ENCODE data around the gene YIPF4.
"Not testable (repeated sequence)": the region's sequence is repeated elsewhere in the genome, so short reads cannot be mapped to it uniquely, and the experiment has no call there.

The YIPF4 gene

DNA sequence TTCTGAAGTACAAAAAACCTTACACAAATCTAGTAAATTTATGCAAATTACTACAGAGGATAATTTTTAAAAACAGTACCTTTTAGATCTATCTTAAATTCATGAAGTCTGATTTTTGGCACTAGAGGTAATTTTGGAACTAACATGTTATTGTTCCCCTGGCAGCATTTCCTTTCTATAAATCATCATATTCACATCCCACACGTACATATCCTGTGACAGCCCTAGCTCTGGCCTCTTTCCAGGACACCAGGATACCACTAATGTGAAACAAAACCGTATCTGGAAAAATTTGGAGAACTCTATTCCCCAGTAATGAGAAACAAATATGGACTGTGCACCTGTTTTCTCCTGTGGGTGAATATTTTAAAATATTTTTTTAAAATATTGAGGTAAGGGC is 65.1 kb downstream of the YIPF4 start:
- DNase-seq (ENCODE audit: low read depth), result no peak
- H3K4me3 ChIP-seq (ENCODE audit: low read depth, low read length), result no peak overlapping the region
- TF ChIP-seq, protein P1, sequence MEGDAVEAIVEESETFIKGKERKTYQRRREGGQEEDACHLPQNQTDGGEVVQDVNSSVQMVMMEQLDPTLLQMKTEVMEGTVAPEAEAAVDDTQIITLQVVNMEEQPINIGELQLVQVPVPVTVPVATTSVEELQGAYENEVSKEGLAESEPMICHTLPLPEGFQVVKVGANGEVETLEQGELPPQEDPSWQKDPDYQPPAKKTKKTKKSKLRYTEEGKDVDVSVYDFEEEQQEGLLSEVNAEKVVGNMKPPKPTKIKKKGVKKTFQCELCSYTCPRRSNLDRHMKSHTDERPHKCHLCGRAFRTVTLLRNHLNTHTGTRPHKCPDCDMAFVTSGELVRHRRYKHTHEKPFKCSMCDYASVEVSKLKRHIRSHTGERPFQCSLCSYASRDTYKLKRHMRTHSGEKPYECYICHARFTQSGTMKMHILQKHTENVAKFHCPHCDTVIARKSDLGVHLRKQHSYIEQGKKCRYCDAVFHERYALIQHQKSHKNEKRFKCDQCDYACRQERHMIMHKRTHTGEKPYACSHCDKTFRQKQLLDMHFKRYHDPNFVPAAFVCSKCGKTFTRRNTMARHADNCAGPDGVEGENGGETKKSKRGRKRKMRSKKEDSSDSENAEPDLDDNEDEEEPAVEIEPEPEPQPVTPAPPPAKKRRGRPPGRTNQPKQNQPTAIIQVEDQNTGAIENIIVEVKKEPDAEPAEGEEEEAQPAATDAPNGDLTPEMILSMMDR (IDR thresholded peaks at IDR 0.05; ENCODE audit: low read depth, low read length, missing control alignments), result no peak
- in situ Hi-C loops (cut with HindIII; ENCODE audit: low sequenced_read_pairs), result no loop called here

DNA sequence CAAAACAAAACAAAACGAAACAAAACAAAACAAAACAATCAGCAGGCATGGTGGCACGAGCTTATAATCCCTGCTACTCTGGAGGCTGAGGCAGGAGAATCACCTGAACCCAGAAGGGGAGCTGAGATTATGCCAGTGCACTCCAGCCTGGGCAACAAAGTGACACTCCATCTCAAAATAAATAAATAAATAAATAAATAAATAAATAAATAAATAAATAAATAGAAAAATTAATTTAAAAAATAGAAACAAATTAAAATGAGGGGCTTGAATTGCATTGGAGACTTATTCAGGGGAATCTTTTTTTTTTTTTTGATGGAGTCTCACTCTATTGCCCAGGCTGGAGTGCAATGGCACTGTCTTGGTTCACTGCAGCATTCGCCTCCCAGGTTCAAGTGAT is 73.1 kb downstream of the YIPF4 start:
- DNase-seq (ENCODE audit: low read depth); in situ Hi-C loops (cut with HindIII; ENCODE audit: low sequenced_read_pairs); H3K4me3 ChIP-seq (ENCODE audit: low read depth, low read length): not testable (repeated sequence)

DNA sequence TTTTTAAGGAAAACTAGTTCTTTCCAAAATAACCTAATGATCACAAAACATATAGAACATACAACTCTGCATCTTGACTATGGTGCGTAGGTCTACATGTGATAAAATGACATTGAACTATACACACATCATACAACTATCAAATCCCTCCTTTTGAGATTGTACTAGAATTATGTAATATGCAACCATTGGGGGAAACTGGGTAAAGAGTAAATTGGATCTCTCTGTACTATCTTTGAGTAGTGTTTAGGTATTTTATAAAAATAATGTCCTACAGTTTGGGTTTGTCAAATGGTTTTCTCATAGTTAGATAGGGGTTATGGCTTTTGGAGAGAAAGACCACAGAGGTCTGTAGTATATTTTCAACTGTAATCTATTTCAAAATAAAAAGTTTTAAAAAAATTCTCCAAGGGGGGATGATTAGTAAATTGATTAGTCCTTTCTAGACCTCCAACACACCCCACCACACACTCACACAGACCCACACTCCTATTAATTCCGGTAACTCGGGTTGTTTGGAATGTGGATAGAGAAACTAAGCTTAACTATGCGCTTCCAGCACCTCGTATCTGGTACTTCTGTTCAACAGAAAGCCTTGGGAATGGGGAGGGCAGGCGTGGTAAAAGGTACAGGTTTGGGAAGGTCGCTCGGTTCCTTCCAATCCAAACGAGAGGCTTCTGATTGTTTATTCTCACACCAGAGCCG is 78.4 kb downstream of the YIPF4 start:
- TF ChIP-seq, protein P1 (IDR thresholded peaks at IDR 0.05; ENCODE audit: low read depth, low read length, missing control alignments), result no peak
- in situ Hi-C loops (cut with HindIII; ENCODE audit: low sequenced_read_pairs), result no loop called here
- no peak for DNase-seq (ENCODE audit: low read depth)
- H3K4me3 ChIP-seq (ENCODE audit: low read depth, low read length), result peak overlapping the region; percentile 95

DNA sequence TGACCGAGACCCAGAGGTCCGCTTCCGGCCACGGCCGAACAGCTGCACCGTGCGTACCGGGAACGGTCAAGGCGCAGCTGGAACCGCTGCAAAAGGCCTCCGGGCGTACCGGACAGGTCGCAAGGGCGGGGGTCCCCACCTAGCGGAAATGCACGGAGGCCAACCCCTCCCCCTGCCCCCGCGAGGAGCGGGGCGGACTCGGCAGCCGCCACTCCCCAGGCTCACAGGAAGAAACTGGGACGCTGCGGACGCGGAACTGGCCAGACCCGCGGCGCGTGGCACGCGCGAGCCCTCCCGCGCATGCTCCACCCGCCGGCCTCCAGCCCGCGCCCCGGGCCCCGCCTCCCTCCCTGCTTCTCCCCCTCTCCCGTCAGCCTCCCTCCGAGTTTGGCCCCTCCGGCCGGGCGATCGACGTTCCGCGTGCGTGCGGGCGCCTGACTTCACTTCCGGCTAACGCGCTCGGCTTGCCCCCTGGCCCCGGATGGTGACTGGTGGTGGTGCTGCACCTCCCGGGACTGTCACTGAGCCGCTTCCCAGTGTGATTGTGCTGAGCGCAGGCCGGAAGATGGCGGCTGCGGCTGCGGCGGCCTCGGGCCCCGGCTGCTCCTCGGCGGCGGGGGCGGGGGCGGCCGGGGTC is 79.1 kb downstream of the YIPF4 start, which contains the start of gene BIRC6:
Gene BIRC6 (plus strand): TSS at position 343 of the 637 bp plus-strand sequence. CDS start 139 bp downstream, at position 482.
- peak within 1 kb of the TSS; percentile 95 for H3K4me3 ChIP-seq (ENCODE audit: low read depth, low read length)
- in situ Hi-C loops (cut with HindIII; ENCODE audit: low sequenced_read_pairs), result no loop called here
- DNase-seq (ENCODE audit: low read depth), result peak; percentile 81
- TF ChIP-seq, protein P1 (IDR thresholded peaks at IDR 0.05; ENCODE audit: low read depth, low read length, missing control alignments), result no peak

DNA sequence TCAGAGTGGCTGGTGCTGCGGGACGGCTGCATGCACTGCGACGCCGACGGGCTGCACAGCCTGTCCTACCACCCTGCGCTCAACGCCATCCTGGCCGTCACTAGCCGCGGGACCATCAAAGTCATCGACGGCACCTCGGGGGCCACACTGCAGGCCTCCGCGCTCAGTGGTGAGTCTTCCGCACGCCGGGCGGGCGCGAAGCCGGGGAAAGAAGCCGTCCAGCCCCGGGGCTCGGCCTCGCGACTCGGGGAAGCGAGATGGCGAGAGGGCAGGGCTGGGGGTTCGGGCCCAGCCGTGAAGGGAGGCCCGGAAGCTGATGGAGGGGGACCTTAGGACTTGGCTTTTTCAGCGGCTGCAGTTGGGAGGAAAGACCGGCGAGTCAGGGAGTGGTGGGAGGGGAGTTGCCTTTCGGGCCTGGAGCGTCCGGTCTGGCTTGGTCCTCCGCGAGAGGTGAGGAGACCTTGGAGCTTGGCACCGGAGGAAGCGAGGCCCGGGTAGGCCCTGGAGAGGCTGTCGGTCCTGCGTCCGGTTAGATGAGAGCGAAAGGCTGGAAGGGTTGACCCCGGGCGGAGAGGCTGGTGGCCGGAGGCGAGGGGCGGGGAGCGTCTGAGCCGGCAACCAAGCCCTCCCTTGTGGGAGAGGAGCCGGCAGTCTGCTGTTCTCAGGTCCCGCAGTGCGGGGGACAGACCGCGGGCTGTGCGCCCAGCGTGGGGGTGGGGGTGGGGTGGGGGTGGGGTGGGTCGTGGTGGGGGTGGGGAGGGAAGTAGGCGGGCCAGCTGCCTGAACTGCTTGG is 79.8 kb downstream of the YIPF4 start:
- TF ChIP-seq, protein P1 (IDR thresholded peaks at IDR 0.05; ENCODE audit: low read depth, low read length, missing control alignments), result no peak
- H3K4me3 ChIP-seq (ENCODE audit: low read depth, low read length), result peak overlapping the region; percentile 95
- DNase-seq (ENCODE audit: low read depth), result no peak
- in situ Hi-C loops (cut with HindIII; ENCODE audit: low sequenced_read_pairs), result no loop called here

DNA sequence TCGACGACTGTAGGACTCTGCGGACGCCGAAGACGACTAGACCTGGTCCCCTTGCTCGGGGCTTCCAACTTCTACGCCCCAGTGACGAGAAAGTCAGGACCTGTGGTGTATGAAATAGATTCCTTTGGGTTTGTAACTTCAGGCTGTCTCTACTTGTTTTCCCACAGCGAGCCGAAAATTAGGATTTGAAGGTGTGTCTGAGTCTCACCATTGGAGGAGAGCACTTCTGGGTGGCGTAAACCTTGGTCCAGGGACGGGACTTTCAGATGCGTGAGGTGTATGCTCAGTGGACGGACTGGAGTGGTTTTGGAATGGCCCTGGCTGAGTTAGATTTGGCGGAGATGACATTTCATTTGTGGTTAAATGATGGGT is 80.4 kb downstream of the YIPF4 start:
- no peak for DNase-seq (ENCODE audit: low read depth)
- H3K4me3 ChIP-seq (ENCODE audit: low read depth, low read length), result peak overlapping the region; percentile 95

More for the DNA sequence above, 80.4 kb downstream of the YIPF4 start:
- in situ Hi-C loops (cut with HindIII; ENCODE audit: low sequenced_read_pairs), result no loop called here
- TF ChIP-seq, protein P1 (IDR thresholded peaks at IDR 0.05; ENCODE audit: low read depth, low read length, missing control alignments), result no peak

Data from astrocyte of the cerebellum (primary cell).